ENCODE measurements around the gene YBX1.

- no peak for TF ChIP-seq POLR2AphosphoS5 (IDR thresholded peaks at IDR 0.05; ENCODE audit: low read depth, low read length)
- TF ChIP-seq POLR2A (IDR thresholded peaks at IDR 0.05; ENCODE audit: low read depth, low read length) = no peak
Measured at GRCh38 chr1:42720868-42721267, 38.6 kb downstream of the YBX1 start.
